Mammary epithelial cell (primary cell): ENCODE measurements around the gene TROAP.

ENCODE experiments used
- CTCF ChIP-seq, 2 donors: IDR thresholded peaks in 1 of 2; conservative IDR thresholded peaks in 1 of 2; 2 replicates each; pipeline ENCODE4 v1.5.1; 2011 to 2012; ENCODE audit warnings: inconsistent platforms in 2 of 2, low read length in 2 of 2, mild to moderate bottlenecking in 2 of 2, control low read depth in 1 of 2, low read depth in 1 of 2; ENCODE audit not compliant: insufficient read depth in 1 of 2; ENCODE audit errors: extremely low read depth in 1 of 2
- EZH2 ChIP-seq: IDR thresholded peaks from 2 replicates; pipeline ENCODE4 v1.6.1; 2012; ENCODE audit warnings: low read length, inconsistent platforms, borderline replicate concordance

DNA sequence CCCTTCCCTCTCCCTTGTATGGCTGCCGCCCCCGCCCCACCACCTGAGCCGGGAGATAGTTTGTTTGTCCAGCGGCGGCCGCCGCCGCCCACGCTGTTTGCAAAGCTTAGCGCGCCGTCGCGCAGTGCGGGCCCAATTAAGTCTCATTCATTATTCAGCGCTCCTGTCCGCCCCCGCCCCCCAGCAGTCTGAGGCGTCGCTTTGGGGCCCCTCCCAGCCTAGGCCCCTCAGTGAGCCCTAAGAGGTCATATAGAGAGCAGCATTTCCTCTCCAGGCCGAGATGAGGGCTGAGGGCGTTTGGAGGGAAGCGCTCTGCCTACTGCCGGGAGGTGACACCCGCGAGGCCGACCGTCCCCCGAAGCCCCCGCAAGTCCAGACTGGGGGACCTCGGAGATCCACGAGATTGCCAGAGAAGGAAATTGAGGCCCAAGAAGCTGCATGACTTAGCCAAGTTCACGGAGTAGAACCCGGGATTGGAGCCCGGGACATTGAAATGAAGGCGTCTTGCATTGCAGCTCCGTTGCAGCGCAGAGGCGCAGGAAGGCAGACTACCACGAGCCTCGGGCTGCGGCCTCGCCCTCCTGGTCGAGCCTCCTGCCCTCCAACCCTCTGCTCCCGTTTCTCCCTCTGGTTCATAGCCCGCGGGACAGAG, 23.7 kb downstream of the TROAP start, which contains the start of gene DNAJC22:
- TF ChIP-seq CTCF (conservative IDR thresholded peaks at IDR 0.05 in 1 of 2, IDR thresholded peaks at IDR 0.05 in 1 of 2; ENCODE audit: extremely low read depth in 1 of 2, insufficient read depth in 1 of 2, low read depth in 1 of 2, low read length in 2 of 2) (no peak), EZH2 (peak; percentile 91)
